ENCODE data around the gene ABCA2.

The ABCA2 gene

DNA sequence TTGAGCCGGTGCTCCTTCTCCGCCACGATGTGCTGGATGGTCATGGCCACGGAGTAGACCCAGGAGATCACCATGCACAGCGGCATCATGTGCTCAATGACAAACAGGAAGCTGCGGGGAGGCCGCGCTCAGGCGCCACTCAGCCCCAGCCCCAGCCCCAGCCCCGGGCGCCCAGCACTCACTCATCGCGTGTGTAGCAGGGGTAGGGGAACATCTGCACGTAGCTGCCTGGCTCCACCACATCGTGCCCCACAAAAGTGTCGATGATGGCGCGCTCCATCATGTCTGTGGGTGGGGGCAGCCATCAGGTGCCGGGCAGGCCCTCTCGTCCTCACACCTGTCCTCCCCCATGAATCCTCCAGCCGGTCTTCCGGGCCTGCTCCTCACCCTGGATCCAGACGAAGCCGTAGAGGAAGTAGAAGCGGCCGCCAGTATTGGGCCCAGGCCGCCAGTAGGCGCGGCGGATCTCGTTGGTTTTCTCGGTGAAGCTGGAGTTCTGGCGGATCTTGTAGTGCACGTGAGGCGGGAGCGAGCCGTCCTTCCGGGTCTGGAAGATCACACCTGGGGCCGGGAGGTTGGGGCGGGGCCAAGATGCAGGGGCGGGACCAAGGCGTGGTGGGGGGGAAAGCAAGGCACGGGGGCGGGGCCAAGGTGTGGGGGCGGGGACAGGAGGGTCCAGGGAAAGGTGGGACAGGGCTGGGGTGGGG, 10.1 kb downstream of the ABCA2 start:
- H3K4me3 ChIP-seq (ENCODE audit: control insufficient read depth, low read depth, low read length): no peak overlapping the region
- no peak for DNase-seq (ENCODE audit: low read depth)
- TF ChIP-seq CTCF (conservative IDR thresholded peaks at IDR 0.05; ENCODE audit: control insufficient read depth, insufficient read depth, low read depth, low read length): no peak

- no peak for DNase-seq (ENCODE audit: low read depth)
- no peak for TF ChIP-seq CTCF (conservative IDR thresholded peaks at IDR 0.05; ENCODE audit: control insufficient read depth, insufficient read depth, low read depth, low read length)
- no peak overlapping the region for H3K4me3 ChIP-seq (ENCODE audit: control insufficient read depth, low read depth, low read length)
These were observed 11.0 kb downstream of the ABCA2 start for GRCh38 chr9:137017071-137017470.

DNA sequence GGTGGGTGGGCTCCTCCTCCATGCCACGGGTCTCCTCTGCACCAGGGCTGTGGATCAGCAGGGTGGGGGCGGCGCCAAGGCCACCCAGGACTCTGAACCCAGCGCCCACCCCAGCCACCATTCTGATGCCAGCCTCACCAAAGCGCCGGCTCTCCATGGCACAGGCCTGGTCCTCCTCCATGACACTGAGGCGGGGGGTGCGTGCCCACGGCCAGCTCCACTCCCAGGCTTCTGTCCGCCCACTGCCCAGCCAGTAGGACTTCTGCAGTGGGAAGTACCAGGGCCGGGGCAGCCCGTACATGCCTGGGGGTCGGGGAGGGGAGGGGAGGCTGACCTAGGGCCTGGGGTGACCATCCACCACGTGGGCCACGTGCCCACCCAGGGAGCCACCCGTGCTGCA, 11.6 kb downstream of the ABCA2 start:
- TF ChIP-seq CTCF (conservative IDR thresholded peaks at IDR 0.05; ENCODE audit: control insufficient read depth, insufficient read depth, low read depth, low read length): no peak
- H3K4me3 ChIP-seq (ENCODE audit: control insufficient read depth, low read depth, low read length): no peak overlapping the region
- no peak for DNase-seq (ENCODE audit: low read depth)

GRCh38 chr9:137015976-137016375, 12.1 kb downstream of the ABCA2 start:
- no peak for DNase-seq (ENCODE audit: low read depth)
- TF ChIP-seq CTCF (conservative IDR thresholded peaks at IDR 0.05; ENCODE audit: control insufficient read depth, insufficient read depth, low read depth, low read length): no peak
- no peak overlapping the region for H3K4me3 ChIP-seq (ENCODE audit: control insufficient read depth, low read depth, low read length)

DNA sequence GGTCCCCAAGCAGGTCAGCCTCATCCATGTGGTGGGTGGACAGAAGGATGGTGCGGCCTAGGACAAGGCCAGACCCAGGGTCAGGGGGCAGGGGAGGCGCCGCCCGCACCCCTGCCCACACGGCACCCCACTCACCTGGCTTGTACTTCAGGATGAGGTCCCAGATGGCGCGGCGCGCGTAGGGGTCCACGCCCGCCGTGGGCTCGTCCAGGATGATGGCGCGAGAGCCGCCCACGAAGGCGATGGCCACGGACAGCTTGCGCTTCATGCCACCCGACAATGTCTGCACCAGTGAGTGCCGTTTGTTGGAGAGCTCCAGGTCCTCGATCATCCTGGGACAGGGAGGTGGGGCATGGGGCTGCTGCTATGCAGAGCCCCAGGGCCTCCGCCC, 12.5 kb downstream of the ABCA2 start:
- no peak overlapping the region for H3K4me3 ChIP-seq (ENCODE audit: control insufficient read depth, low read depth, low read length)
- TF ChIP-seq CTCF (conservative IDR thresholded peaks at IDR 0.05; ENCODE audit: control insufficient read depth, insufficient read depth, low read depth, low read length): no peak
- no peak for DNase-seq (ENCODE audit: low read depth)

DNA sequence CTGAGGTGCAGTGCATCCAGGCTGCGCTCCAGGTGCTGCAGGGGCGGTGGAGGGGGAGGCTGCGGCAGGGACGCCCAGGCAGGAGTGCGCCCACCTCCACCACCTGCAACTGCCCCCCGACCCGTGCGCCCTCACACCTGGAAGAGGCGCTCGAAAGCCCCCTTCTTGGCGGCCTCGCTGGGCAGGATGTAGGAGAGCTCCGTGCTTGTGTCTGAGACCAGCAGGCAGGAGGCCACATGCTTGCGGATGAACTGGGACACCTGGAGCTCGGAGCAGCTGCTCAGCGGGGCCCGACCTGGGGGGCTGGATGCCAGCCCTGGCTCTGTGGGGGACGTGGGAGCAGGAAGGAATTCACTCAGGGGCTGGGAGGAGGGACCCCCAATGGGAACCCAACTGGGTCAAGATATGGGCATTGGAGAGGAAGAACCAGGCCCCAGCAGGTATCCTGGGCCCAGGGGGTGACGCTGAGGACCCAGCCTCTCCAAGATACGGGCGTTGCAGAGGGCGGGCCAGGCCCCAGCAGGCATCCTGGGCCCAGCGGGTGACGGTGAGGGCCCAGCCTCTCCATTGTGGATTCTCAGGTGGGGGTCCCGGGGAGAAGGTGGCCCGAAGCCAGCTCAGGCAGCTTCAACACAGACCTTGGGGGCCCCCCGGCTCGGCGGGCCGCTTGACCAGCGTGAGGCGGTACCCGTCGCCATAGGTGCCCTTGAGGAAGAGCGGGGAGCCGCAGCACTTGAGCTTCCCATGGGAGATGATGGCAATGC, 13.1 kb downstream of the ABCA2 start:
- no peak for DNase-seq (ENCODE audit: low read depth)

More for the DNA sequence above, 13.1 kb downstream of the ABCA2 start:
- no peak for TF ChIP-seq CTCF (conservative IDR thresholded peaks at IDR 0.05; ENCODE audit: control insufficient read depth, insufficient read depth, low read depth, low read length)
- H3K4me3 ChIP-seq (ENCODE audit: control insufficient read depth, low read depth, low read length): no peak overlapping the region

All from fibroblast of mammary gland (primary cell).